Erythroblast (primary cell): Measurements from ENCODE around the gene SRGAP1.

Experiments
- GATA1 ChIP-seq: IDR thresholded peaks from 2 replicates; pipeline ENCODE4 v1.6.1; 2011; ENCODE audit warnings: low read depth, mild to moderate bottlenecking, control low read depth, low read length, moderate library complexity
- POLR2A ChIP-seq: IDR thresholded peaks from 2 replicates; pipeline ENCODE4 v1.6.1; 2011; ENCODE audit warnings: mild to moderate bottlenecking, low read length

GRCh38 chr12:63967358-63968145 lies 123.1 kb downstream of the SRGAP1 start:
- TF ChIP-seq POLR2A, result no peak
- TF ChIP-seq GATA1, result no peak
